Stimulated activated CD8-positive, alpha-beta memory T cell treated with anti-CD3 and anti-CD28 coated beads, Interleukin-7, amount 100 ng/mL, for 1 hour (primary cell): ENCODE measurements around the gene DNAH11.
"Not testable (repeated sequence)": the region's sequence is repeated elsewhere in the genome, so short reads cannot be mapped to it uniquely, and the experiment has no call there.

Source experiments
- DNase-seq, 2 donors: peaks; one replicate each; pipeline ENCODE4 v3.0.0-alpha.2; 2020; ENCODE audit warnings: low read depth in 2 of 2

The DNAH11 gene, protein sequence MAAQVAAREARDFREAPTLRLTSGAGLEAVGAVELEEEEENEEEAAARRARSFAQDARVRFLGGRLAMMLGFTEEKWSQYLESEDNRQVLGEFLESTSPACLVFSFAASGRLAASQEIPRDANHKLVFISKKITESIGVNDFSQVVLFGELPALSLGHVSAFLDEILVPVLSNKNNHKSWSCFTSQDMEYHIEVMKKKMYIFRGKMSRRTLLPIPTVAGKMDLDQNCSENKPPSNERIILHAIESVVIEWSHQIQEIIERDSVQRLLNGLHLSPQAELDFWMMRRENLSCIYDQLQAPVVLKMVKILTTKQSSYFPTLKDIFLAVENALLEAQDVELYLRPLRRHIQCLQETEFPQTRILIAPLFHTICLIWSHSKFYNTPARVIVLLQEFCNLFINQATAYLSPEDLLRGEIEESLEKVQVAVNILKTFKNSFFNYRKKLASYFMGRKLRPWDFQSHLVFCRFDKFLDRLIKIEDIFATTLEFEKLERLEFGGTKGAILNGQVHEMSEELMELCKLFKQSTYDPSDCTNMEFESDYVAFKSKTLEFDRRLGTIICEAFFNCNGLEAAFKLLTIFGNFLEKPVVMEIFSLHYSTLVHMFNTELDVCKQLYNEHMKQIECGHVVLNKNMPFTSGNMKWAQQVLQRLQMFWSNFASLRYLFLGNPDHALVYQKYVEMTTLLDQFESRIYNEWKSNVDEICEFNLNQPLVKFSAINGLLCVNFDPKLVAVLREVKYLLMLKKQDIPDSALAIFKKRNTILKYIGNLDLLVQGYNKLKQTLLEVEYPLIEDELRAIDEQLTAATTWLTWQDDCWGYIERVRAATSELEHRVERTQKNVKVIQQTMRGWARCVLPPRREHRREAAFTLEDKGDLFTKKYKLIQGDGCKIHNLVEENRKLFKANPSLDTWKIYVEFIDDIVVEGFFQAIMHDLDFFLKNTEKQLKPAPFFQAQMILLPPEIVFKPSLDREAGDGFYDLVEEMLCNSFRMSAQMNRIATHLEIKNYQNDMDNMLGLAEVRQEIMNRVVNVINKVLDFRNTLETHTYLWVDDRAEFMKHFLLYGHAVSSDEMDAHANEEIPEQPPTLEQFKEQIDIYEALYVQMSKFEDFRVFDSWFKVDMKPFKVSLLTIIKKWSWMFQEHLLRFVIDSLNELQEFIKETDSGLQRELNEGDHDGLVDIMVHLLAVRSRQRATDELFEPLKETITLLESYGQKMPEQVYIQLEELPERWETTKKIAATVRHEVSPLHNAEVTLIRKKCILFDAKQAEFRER (N-terminal part only)

GRCh38 chr7:21542891-21543527 lies at the start of gene DNAH11:
DNAH11 (plus strand) TSS chr7:21543039; CDS start chr7:21543246, 207 bp downstream.
- no peak for DNase-seq

DNA sequence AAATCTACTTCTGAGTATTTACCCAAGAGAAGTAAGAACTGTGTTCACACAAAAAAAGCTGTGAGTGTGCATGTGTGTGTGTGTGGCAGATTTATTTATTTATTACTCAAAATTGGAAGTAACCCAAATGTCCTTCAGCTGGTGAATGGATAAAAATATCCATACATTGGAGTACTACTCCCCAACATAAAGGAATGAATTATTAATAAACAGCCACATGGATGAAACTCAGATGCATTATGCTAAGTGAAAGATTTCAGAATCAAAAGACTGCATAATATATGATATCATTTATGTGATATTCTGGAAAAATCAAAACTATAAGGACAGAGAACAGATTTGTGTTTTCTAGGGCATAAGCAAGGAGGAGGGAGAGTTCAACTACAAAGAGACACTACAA lies 47.1 kb upstream of the DNAH11 start:
- no peak for DNase-seq

DNA sequence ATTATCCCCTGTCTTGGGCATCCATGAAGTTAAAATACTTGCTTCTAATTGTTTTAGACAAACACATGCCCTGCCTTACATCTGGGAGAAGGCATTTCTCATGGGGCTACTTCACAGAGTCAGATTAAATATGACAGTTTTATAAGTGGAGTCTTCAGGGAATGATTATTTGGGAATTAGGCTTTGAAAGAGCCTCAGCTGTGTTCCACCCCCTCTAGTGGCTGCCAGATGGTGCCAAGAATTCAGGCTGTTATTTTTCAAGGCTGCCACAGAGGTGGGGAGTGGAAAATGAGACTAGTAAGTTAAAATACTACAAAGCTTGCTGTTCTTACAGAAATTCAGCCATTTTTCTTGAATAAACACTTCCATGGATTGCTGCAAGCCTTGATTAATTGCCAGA lies 45.8 kb upstream of the DNAH11 start:
- no peak for DNase-seq

DNA sequence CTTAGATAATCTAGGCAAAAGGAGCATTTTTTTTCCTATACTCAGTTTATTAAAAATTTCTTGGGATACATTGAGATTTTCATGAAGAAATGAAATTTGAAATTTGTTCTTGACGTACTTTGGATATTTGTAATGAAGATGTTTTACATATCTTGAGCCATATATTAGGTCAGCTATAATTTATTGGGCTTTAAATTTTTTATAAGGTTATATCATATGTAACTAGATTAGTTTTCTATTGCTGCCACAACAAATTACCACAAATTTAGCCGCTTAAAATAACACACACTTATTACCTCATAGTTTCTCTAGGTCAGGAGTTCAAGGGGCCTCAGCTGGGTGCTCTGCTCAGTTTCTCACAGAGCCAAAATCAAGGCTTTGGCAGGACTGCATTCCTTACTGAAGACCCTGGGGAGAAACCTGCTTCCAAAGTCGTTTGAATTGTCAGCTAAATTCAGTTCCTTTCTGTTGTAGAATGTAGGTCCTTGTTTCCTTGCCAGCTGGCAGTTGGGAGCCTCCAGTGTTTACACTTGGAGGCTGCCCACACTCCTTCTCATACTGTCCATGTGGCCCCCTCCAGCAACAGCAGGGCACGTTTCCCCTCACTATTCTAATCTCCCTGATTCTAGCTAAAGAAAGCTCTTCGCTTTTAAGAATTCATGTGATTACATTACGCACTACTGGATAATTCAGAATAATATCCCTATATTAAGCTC lies 42.6 kb upstream of the DNAH11 start:
- no peak for DNase-seq

DNA sequence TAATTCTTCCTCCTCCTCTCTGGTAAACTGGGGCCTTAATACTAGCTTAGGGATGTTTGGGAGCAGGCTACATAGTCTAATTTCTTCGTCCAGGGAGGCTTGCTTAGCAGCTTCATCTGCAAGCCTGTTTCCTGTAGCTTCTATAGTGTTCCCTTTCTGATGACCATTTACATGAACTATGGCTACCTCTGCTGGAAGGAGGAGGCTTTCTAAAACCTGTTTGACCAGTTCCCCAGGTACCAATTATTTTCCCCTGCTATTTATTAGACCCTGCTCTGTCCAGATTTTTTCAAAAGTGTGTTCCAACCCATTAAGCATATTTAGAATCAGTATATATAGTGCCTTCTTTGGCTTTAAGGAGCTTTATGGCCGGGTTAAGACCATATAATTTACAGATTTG lies 38.8 kb upstream of the DNAH11 start:
- no peak for DNase-seq

DNA sequence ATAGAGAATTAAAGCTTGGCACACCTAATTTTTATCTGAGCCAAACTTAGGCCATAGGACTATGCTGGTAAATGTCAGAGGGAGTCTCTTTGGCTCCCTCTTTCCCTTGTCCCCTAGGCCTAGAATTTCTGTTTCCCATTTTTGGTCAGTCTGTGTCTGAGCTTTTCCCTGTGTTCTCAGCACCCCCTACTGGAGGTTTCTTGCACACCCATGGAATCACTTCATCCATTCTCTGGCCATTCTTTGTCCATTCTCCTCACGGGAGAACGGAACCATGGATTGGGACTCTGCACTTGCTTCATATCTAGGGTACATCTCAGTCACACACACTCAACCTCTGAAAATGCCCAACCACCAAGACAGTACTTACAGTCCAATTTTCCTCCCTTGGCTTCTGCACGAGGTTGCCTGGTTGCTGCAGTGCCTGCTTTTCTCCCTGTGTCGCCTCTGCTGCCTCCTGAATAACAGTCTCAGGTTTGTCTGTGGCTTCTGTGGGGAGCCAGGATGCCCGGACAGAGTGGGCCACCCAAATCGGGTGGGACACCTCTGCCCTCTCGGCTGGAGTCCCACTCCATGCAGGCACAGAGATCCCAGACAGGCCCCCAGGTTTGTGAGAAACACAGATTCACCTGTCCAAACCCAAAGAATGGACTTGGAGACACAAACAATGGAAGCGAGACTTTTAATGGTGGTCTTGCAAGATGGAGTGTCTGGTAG lies 35.1 kb upstream of the DNAH11 start:
- no peak for DNase-seq

GRCh38 chr7:21508538-21508937 lies 34.3 kb upstream of the DNAH11 start:
- DNase-seq: no peak

DNA sequence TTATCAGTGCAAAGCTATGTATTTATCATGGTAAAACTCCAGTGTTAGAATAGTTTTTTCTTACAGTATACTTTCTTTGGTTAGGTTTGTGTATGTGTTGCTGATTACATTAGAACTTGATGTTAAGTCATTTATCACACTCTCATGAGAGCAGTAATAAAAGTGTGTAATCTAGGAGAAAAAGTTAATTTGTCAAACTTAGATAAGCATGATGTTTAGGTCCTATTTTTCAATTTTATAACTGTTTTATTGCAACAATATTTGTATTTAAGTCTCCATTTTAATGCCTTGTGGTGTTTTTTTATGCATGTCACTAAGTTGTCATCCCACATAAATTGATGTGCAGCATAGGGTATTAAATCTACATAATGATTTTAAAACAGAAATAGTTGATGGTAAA lies 28.8 kb upstream of the DNAH11 start:
- DNase-seq: no peak

DNA sequence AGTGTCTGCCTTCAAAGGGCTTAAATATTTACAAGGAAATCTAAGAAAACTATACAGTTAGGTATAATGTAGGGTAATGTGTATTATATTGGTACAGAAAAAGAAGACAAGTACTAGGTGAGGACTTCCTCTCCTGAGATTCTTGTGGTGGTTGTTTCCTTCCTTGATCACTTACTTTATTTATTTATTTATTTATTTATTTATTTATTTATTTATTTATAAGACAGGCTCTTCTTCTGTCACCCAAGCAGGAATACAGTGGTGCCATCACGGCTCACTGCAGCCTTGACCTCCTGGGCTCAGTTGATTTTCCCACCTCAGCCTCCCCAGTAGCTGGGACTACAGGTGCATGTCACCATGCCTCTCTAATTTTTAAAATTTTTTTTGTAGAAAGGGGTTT lies 18.2 kb upstream of the DNAH11 start:
- no peak for DNase-seq

- no peak for DNase-seq
Observed at GRCh38 chr7:21526007-21526406, 16.8 kb upstream of the DNAH11 start.

GRCh38 chr7:21526448-21526847 lies 16.4 kb upstream of the DNAH11 start:
- no peak for DNase-seq

DNA sequence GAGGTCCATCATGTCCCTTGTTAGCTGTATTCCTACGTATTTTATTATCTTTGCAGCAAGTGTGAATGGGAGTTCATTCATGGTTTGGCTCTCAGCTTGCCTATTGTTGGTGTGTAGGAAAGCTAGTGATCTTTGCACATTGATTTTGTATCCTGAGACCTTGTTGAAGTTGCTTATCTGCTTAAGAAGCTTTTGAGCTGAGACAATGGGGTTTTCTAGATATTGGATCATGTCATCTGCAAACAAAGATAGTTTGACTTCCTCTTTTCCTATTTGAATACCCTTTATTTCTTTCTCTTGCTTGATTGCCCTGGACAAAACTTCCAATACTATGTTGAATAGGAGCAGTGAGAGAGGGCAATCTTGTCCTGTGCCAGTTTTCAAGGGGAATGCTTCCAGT lies 10.4 kb upstream of the DNAH11 start:
- not testable (repeated sequence) for DNase-seq

DNA sequence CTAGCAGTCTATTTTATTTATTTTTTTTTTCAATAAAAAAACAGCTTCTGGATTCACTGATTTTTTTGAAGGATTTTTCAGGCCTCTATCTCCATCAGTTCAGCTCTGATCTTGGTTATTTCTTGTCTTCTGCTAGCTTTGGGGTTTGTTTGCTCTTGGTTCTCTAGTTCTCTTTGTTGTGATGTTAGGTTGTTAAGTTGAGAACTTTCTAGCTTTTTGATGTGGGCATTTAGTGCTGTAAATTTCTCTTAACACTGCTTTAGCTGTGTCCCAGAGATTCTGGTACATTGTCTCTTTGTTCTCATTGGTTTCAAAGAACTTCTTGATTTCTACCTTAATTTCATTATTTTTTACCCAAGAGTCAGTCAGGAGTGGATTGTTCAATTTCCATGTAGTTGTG lies 9.2 kb upstream of the DNAH11 start:
- not testable (repeated sequence) for DNase-seq

DNA sequence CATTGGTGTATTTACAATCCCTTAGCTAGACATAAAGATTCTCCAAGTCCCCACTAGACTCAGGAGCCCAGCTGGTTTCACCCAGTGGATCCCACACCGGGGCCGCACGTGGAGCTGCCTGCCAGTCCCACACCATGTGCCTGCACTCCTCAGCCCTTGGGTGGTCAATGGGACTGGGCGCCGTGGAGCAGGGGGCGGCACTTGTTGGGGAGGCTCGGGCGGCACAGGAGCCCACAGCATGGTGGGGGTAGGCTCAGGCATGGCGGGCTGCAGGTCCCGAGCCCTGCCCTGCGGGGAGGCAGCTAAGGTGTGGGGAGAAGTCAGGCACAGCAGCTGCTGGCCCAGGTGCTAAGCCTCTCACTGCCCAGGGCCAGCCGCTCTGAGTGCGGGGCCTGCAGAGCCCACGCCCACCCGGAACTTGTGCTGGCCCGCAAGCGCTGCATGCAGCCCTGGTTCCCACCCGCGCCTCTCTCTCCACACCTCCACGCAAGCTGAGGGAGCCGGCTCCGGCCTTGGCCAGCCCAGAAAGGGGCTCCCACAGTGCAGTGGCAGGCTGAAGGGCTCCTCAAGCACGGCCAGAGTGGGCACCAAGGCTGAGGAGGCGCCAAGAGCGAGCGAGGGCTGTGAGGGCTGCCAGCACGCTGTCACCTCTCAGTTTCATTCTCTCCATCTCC lies 6.3 kb upstream of the DNAH11 start:
- not testable (repeated sequence) for DNase-seq

DNA sequence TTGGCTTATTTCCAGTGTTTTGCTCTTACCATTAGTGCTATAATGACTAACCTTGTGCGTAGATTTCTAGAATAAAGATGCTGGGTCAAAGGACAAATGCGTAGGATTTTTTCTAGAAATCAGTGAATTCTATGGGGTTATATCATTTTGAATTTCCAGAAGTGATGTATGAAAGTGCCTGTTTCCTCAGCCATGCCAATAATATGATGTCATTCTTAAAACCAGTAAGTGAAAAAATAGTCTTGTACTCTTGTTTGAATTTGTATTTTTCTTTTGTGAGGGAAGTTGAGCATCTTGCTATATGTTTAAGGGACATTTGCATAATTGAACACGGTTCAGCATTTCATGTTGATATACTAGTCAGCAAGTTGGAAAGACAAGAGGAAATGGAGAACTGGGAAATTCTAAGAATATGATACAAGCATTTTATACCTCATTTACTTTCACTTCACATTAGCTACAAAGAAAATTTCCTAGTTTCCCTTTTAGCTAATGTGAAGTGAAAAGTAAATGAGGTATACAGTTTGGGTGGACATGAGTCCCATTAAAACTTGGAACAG lies 3.8 kb upstream of the DNAH11 start:
- DNase-seq: no peak

DNA sequence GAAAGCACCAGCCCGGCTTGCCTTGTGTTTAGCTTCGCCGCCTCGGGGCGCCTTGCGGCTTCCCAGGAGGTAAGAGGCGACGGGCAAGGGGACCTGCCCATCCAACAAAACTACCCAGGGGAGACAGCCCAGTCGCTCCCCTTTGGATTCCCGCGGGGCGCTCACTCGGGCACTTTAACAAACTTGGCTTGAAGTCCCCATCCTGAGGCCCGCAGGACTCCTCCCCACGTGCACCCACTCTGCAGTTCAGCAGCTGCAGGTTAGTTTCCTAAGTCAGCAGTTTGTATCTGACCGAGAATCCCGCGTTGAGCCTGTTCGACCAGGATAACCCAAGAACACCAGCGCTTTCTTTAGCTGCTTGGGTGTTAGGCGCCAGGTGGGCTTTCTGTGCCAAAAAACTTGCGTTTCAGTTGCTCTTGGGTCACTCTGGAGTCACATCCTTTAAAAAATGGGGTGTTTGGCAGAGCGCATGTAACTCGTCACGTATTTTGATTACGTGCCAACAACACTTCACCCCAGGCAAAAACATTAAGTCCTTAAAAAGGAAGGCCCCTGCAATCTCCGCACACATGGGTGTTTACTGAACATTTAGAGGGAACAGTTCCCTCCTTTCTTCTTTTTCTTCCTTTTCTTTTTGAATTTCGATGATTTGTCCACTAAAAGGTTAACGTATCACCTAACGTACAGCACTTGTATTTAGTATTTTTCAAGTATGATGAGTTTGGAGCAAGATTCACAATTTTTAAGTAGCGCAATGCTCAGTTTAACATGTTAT lies 876 bp downstream of the DNAH11 start:
- DNase-seq: no peak

DNA sequence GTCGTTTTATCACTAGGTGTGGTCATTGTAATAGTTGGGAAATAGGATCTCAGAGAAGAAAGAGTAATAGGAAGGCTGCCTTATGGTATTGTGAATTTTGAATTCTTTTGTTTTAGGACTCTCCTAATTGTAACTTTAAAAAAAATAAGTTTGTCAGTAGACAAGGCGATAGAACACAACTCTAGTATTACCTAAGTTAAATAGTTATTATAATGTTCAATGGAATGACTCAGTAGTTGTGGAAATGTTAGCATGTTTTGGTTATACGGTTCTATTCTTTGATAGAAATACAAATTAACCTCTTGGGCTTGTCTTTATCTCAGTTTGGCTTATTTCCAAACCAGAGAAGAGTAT lies 1.4 kb downstream of the DNAH11 start:
- DNase-seq: no peak

GRCh38 chr7:21544715-21545114 lies 1.9 kb downstream of the DNAH11 start:
- no peak for DNase-seq

DNA sequence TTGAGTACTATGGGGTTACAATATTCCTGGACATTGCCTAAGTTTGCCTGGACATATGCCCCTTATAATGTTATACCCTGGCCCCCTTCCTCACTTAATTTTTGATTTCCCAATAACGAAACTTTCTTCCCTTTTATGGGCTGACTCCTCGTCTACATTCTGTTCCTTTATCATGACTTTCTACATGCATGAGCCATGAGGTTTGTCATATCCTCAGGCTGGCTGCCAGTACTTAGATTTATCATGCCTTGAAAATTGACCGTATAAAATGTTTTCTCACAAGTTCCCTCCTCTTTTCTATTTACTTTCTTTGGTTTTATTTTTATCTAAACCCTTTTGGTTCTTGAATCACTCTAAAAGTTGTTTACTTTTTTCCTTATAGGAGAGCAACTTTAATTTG lies 4.7 kb downstream of the DNAH11 start:
- DNase-seq: no peak
